NOMO-1 (cell line): ENCODE data around the gene CHAT.

ENCODE experiments used
- DNase-seq, 2 experiments: peaks; one replicate each; lab custom pipeline; 2025; ENCODE audit not compliant: unreplicated experiment in 2 of 2; lab: John Stamatoyannopoulos, UW

CHAT gene

DNA sequence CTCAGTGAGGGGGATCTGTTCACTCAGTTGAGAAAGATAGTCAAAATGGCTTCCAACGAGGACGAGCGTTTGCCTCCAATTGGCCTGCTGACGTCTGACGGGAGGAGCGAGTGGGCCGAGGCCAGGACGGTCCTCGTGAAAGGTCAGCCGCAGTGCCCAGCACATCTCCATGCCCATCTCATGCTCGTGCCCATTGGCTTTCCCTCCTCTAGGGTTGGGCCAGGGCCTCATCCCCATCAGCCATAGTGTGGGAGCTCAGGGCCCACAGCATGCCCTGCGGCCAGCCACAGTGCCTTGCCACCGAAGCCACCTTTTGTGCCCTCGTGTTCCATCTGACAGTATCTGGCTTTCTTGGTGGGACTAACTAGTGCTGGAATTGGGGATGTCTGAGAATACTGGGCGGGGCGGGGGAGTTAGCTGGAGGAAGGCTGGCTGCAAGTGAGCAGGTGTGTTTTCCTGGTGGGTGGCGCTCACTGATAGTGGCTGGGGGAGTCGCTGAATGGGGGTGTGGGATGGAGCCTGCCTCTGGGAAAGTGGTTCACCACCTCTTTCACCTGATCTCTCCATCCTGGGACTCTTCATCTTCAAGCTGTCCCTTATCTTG lies 13.9 kb downstream of the CHAT start:
- no peak for DNase-seq

DNA sequence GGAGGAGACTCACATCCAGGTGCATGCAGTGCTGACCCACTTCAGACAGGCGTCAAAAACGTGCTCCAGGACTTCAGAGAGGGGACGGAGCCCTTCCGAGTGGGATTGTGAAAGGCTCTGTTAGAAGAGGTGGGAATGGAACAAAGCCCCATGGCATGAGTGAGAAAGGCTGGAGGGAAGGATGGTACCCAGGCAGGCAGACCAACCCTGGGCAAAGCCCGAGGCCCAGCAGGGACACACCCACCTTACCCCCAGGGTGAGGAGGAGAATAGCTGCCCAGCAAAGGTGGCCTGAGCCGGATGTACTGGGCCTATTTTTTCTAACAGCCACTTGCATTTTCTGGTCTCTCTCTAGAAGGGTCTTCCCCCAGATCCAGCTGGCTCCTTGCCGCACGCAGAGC lies 14.8 kb downstream of the CHAT start:
- no peak for DNase-seq

DNA sequence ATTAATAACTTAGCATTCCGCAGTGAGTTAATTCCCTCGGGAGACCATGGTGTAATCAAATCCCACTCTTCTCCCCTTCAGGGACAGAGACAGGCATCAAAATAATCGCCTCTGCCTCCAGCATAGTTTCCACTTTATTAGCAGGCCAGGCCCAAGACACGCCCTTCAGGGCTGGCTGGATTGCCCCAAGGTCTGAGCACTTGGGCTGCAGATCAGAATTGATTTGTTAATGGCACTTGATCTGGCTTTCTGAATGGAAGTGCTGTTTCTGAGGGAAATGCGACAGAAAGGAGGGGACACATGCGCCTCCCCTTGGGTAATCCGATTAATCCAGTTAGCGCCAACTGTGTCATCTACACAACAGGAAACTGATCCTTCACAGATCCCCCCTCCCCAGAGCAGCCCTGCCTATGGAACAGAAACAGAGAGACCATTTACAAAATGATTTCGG lies 15.6 kb downstream of the CHAT start:
- DNase-seq, result no peak

DNA sequence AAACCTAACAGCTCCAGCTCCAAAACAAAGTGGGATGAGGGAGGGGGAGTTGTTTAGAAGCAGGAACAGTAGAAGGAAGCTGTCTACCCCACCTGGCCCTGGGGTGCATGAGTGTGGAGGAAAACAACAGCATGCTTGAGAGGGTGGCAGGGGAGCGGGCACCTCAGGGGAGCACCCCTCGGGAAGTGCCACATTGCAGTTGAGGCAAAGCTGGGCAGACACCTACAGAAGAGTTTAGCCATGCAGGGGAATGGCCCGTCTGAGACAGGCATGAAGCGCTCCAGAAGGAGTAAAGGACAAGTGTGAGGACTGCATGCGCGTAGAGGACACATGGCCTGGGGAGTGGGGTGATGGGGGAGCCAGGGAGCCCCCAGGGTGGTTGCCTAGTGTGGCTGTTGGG lies 18.1 kb downstream of the CHAT start:
- no peak for DNase-seq

DNA sequence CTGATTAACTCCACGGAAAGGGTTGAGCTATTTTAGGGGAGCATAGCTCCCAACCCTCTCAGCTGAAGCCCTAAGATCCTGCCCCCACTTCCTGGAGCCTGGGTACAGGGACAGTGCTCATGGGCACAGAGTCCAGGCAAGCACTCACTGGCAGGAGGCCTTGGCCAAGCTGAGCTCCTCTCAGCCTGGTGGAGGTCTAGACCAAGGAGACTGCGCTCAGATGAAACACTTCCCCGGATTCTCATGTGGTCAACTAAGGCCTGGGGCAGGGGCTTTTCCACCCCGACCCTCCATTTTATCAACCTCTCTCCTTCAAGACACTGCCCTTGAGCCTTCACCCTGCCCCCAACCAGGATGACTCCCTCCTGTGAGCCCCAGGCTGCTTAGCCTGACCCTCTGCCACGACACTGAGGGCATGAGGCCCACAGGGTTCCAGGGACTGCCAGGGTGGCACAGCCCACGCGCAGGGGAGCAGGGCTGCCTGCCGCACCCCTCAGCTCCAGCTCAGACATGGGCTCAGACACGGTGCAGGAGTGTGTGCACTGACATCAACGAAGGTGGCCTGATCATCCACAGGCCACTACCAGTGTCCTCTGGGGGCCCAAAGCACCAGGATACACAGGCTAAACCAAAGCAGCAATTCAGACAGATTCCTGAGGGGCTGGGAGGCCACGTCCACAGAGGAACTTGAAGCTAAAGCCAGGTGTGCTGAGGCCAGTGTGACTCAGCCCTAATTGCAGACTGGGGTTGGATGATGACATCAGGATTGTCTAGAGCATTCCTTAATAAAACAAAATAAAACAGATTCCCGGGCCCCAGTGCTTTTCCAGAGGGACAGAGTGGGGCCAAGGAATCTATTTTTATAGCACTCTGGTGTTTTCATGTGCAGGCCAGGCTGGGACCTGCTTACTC lies 18.8 kb downstream of the CHAT start:
- no peak for DNase-seq

DNA sequence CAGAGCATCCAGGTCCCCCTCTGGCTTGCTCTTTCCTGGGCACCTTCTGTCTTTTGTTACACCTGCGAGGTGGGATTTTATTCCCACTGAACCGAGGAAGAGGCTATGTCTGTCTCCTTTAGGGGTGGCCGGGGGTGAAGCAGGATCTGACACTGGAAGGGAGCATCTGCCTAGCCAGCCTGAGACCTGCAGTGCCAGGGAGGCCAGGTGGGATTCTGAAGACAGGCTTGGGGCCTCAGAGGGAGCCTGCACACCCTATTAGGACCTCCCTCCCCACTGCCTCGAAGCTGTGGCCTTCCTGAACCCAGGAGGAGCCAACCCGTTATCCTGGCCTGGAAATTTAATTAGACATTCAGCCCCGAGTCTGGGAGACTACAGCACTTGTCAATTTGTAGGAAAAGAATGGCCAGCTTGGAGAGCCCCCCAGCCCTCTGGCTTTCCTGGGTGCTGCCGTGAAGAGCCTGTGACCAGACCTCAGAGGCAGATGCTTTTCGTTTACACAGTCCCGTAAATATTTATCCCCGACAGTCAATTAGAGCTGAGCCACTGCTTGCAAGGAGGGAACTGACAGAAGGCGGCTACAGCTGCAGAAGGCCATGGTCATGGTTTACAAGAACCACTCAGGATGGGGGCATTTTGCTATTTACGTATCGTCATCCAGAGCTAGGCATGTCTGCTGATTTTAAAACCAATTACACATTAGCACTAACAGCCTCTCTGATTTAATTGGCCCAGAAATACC lies 19.7 kb downstream of the CHAT start:
- DNase-seq, result no peak

DNA sequence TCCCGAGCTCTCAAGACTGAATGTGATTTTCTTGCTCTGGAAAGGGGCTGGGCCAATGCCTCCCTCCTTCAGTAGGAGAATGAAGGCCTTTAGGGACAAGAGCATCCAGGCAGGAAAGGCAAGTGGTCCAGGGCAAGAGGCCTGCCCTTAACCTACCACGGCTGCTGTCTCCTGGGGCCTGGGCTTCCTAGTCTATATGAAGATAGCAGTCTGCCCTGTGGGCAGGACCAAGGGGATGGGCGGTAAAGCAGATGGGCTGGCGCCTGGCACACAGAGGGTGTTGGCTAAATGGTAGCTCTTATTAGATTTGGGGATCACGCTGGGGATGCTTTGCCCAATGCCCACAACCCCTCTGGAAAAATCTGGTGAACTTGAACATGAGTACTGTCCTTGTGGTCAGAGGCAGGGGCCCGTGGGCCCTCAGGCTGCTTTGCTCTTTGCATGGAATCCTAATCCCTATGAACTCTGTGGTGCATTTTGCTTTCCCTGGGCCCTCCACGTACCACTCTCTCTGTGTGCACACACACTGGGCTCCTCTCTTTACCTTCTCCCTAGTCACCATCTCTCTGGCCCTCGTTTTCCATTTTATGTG lies 20.3 kb downstream of the CHAT start:
- no peak for DNase-seq

DNA sequence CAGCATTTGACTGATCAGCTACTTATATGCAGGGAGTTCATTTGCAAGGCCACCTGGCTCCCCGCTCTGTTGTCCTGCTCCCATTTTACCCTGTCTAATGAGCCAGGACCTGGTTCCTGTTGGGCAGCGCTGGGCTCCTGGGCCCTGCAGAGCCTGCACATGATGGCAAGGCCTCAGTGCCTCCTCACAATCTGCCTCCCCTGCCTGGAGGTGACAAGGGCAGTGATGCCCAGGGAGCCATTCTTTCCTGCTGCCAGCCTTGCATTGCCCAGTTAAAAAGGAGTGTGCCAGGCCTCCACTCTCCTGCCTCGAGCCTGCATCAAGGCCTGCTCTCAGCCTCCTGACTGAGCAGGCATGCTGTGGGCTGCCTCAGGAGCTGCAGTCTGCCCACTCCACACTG lies 28.5 kb downstream of the CHAT start:
- DNase-seq, result no peak

DNA sequence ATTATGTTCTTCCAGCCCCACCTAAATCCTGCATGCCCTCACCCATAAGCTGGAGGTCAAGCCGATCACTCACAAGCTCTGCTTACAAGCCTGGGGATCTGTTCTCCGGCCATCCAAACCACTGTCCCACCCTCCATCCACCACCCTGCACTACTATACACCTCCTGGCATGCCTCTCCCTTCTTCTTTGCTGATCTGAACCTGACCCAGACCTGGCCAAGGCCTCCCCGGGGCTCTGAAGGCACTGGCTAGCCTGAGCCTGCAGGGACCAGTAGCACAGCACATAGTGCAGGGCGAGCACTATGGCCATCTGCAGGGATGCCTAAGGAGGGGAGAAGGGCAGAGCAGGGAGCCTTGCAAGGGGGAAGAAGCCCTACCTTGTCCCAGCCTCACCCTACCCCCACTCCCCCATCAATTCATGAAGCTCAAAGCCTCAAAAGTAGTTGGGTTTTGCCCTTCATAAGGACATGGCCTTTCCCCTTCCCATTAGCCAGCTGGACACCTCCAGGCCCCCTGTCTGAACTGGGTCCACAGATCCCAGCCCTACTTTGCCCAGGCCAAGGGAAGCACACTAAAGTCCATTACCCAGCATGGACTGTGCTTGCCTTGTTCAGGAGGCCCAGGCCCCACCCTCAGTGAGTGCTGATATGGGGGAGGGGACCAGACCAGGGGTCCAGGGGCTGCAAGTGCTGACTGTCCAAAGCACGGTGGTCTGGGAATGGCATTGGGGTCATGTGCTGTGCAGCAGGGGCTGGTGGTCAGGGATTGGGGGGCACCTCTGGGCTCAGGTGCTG lies 29.6 kb downstream of the CHAT start:
- no peak for DNase-seq

DNA sequence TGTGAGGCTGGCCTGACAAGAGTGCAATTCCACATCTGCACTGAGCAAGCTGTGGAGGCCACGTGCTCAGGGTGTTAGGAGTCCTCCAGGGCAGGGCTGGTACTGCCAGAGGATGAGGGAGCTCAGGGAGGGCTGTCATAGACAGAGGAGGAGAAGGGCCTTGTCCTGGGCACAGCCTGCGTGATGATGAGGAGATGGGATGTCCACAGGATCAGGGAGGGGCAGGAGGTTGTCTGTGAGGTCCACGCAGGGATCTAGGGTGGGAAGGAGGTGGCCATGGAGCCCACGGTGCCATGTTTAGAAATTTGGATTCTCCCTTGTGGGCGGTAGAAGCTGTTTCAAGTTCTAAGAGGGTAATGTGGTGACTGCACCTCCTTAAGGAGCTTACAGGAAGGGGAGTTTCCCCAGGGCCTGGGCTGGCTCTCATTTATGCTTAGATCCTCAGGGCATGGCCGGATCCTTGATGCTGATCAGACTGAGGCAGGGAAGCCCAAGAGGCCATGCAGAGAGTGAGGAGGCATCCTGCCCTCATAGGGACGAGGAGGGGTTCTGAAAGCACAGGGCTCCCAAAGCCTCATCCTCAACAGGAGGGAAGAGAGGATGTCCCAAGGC lies 30.3 kb downstream of the CHAT start:
- no peak for DNase-seq

DNA sequence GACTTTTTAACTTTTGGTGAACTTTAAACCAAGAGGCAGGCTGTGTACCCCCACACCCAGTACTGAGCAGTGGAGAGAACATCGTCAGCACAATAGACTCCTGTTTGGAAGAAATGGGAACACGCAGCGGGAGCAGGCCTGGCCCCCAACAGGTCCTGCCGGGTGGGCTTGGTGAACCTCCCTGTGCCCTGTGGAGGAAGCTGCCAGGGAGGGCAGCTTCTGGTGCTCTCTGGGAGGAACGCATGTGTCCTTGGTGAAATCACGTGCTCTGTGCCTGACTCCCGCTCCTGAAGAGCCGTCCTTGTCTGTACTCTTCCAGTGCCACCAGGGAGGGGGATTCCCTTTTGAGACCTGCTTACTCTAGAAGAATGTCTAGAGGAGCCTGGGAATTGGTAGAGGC lies 31.6 kb downstream of the CHAT start:
- DNase-seq, result no peak

DNA sequence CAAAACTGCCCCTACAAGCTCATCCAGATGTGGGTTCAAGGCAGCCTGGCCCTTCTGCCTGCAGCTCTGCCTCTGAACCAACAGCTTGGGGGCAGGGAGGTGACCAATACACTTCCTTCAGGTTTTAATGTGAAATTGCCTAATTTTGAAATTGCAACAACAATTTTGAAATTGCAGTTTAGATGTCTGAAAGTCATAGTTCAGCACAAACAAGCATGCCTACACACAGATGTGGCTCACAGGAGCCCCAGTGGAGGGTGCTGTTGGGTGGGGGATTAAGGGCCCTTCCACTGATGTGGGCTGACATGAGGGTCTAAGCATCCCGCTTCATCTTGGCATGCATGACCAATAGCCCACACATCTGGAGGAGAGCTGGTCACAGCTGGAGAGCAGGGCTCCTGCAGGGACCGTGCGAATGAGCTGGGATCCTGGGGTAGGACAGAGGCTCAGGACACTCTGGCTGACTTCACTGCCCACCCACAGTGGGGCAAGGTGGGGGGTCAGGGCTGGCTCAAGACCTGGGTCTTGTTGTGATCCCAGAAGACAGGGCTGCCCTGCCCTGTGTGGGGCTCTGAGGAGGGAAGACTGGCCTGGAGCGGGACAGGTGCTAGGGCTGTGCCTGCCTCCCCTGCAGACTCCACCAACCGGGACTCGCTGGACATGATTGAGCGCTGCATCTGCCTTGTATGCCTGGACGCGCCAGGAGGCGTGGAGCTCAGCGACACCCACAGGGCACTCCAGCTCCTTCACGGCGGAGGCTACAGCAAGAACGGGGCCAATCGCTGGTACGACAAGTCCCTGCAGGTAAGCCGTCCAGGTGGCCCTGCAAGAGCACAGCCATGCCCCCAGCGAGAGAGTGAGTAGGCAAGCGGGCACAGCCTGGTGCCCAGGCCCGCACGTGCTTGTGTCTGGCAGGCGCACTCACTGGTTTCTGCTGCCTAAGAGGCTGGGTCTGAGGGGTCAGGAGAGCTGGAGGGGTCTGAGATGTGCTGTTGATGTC lies 32.3 kb downstream of the CHAT start:
- DNase-seq, result peak; percentile 36 to 50

DNA sequence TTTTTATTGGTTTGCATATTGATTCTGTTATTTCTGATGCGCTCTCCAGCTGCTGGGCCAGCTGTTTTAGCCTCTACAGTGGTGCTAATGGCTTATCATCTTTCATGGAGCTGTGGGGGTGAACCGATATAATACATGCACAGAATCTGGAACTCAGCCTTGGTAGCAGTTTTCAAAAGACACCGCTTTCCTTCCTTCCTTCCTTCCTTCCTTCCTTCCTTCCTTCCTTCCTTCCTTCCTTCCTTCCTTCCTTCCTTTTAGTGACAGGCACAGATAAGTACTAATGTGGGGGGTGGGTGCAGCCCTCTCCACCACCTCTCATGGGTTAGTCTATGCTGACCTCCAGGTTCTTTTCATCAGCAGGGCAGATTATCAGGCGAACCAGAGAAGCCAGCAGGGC lies 33.7 kb downstream of the CHAT start:
- DNase-seq, result no peak

DNA sequence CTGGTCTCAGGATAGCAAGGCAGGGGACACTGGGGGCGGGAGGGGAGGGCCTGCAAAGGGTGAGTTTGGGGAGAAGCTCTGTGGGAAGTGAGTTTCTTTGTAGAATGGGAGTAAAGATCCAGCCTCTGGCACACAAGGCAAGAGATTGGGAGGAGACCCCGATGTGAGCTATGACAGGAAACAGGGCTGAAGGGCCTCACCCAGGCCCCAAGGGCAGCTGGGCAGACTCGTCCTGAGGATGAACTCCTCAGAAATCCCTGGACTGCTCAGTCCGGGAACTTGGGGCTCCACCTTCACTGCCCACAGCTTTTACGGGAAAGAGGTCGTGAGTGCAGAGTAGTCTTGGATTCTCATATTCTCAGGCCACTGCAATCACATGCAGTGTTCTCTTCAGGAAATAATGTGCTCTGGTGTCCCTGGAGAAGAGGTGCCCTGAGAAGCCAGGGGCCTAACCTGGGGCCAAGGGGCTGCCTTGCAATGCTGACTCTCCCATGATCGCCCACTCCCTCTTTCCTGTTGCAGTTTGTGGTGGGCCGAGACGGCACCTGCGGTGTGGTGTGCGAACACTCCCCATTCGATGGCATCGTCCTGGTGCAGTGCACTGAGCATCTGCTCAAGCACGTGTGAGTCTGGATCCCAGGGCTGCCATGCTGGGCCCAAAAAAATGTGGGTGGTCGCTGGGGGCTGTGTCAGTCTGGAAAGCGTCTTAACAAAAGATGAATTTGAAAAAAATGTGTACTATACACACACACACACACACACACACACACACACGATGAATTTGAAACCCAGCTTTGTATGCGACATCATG lies 34.4 kb downstream of the CHAT start:
- DNase-seq, result no peak

DNA sequence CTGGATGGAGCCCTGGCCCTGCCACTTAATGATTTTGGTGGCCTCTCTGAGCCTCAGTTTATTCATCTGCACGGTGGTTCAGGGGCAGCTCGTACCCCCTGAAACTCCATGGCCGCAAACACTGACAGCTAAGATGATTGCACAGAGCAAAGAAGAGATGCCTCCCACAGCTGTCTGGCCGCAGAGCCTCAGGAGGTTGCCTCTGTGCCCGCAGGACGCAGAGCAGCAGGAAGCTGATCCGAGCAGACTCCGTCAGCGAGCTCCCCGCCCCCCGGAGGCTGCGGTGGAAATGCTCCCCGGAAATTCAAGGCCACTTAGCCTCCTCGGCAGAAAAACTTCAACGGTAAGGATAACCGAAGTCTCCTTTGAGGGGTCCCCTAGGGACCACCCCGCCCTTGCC lies 35.5 kb downstream of the CHAT start:
- no peak for DNase-seq

DNA sequence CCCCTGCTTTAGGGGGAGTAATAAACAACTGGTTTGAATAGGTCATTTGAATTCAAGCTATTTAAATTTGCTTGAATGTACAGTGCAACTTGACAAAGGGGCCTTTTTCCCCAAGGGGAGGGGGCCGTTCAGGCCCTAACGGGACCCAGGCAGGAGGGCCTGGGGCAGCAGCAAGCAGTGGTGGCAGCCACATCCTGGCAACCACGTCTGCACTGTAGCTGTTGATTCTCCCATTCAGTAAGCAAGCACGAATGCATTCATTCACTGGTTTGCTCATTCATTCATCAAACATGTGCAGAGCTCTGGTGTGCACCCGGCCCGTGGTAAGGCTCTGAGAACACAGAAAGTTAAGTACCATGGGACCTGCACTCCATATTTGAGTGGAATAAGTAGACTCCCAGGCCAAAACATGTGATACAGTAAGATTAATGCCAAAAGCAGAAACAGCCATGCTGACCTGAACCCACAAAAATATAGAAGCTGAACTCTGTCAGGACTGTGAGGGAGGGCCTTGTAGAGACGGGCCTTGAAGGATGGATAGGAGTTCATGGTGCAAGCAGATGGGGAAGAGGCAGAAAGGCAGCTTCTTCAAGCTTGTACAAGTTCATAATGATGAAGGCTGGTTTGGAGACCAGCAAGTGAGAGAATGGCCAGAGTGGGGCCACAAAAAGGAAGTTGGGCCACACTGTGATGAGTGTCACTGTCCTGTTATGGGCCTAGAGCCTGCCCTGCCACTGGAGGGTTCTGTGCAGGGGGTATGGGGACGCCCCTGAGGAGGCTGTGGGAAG lies 36.3 kb downstream of the CHAT start:
- no peak for DNase-seq

DNA sequence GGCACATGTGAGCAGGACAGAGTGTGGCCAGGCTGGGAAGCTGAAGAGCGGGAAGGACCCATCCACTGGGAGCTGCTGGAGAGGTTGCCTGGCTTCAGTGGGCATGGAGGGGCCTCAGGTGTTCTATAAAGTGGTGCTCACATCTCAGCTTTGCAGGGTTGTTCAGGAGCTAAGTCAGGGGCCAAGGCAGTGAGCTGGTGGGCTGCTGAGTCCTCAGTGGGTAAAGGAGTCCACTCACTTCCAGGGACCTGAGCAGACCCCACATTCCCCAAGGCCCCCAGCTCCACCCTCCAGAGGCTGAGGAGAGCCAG lies 36.8 kb downstream of the CHAT start:
- no peak for DNase-seq
